Measurements from ENCODE around the gene CCDC80.

Gene CCDC80

GRCh38 chr3:112687211-112687610, 46.3 kb upstream of the CCDC80 start:
- TF ChIP-seq CTCF (IDR thresholded peaks at IDR 0.05; ENCODE audit: extremely low read depth, insufficient read depth, missing control alignments) = no peak
- DNase-seq (ENCODE audit: low spot score) = no peak
- in situ Hi-C loops (cut with MboI; ENCODE audit: low pct_unique_long_range_greater_than_20kb, low sequenced_read_pairs, unreplicated experiment) = no loop called here

GRCh38 chr3:112685956-112686799, 45.2 kb upstream of the CCDC80 start:
- no peak for TF ChIP-seq CTCF (IDR thresholded peaks at IDR 0.05; ENCODE audit: extremely low read depth, insufficient read depth, missing control alignments)
- DNase-seq (ENCODE audit: low spot score) = no peak
- in situ Hi-C loops (cut with MboI; ENCODE audit: low pct_unique_long_range_greater_than_20kb, low sequenced_read_pairs, unreplicated experiment) = no loop called here

GRCh38 chr3:112685420-112685819, 44.5 kb upstream of the CCDC80 start:
- TF ChIP-seq CTCF (IDR thresholded peaks at IDR 0.05; ENCODE audit: extremely low read depth, insufficient read depth, missing control alignments) = no peak
- in situ Hi-C loops (cut with MboI; ENCODE audit: low pct_unique_long_range_greater_than_20kb, low sequenced_read_pairs, unreplicated experiment) = no loop called here
- no peak for DNase-seq (ENCODE audit: low spot score)

- DNase-seq (ENCODE audit: low spot score) = no peak
- in situ Hi-C loops (cut with MboI; ENCODE audit: low pct_unique_long_range_greater_than_20kb, low sequenced_read_pairs, unreplicated experiment) = no loop called here
Measured at GRCh38 chr3:112682361-112682760, 41.4 kb upstream of the CCDC80 start.

GRCh38 chr3:112681822-112682325, 40.9 kb upstream of the CCDC80 start:
- TF ChIP-seq CTCF (IDR thresholded peaks at IDR 0.05; ENCODE audit: extremely low read depth, insufficient read depth, missing control alignments) = no peak
- in situ Hi-C loops (cut with MboI; ENCODE audit: low pct_unique_long_range_greater_than_20kb, low sequenced_read_pairs, unreplicated experiment) = no loop called here
- DNase-seq (ENCODE audit: low spot score) = no peak

More at GRCh38 chr3:112682361-112682760, 41.4 kb upstream of the CCDC80 start:
- no peak for TF ChIP-seq CTCF (IDR thresholded peaks at IDR 0.05; ENCODE audit: extremely low read depth, insufficient read depth, missing control alignments)

- in situ Hi-C loops (cut with MboI; ENCODE audit: low pct_unique_long_range_greater_than_20kb, low sequenced_read_pairs, unreplicated experiment) = no loop called here
- peak; percentile 78 for DNase-seq (ENCODE audit: low spot score)
- no peak for TF ChIP-seq CTCF (IDR thresholded peaks at IDR 0.05; ENCODE audit: extremely low read depth, insufficient read depth, missing control alignments)
Measured at GRCh38 chr3:112676659-112677234, 35.8 kb upstream of the CCDC80 start.
